ENCODE measurements around the gene COQ10B. TPM values are rescaled to one million over a fixed set of nuclear protein-coding genes. Genes with fewer than 3 reads are reported as not detected.
"Not testable (repeated sequence)": the region's sequence is repeated elsewhere in the genome, so short reads cannot be mapped to it uniquely, and the experiment has no call there.

Gene COQ10B
- total RNA-seq, 1 donor from 2014 or later, result 15.9 TPM

- no peak for TF ChIP-seq CTCF (IDR thresholded peaks at IDR 0.05; ENCODE audit: unreplicated experiment)
- Mint-ChIP-seq H3K27ac (no peak overlapping the region), H3K27me3 (ENCODE audit: low read depth) (no peaks in the 10 kb centered on the region), H3K9me3 (no peaks in the 10 kb centered on the region), H3K36me3 (no peaks in the 10 kb centered on the region), H3K4me1 (peaks cover 18% of the 10 kb centered on the region), H3K4me3 (no peak overlapping the region)
- DNase-seq (ENCODE audit: low spot score in 2 of 2, unreplicated experiment in 2 of 2), result no peak
These were observed 16.0 kb upstream of the COQ10B start for GRCh38 chr2:197437380-197437779.

- H3K27me3 Mint-ChIP-seq (ENCODE audit: low read depth), result no peaks in the 10 kb centered on the region
These were observed 10.5 kb upstream of the COQ10B start for GRCh38 chr2:197442857-197443256.

GRCh38 chr2:197445746-197446145 lies 7.6 kb upstream of the COQ10B start:
- no peak for TF ChIP-seq CTCF (IDR thresholded peaks at IDR 0.05; ENCODE audit: unreplicated experiment)
- Mint-ChIP-seq H3K4me3 (no peak overlapping the region), H3K9me3 (no peaks in the 10 kb centered on the region), H3K27ac (no peak overlapping the region), H3K27me3 (ENCODE audit: low read depth) (no peaks in the 10 kb centered on the region), H3K4me1 (no peaks in the 10 kb centered on the region), H3K36me3 (no peaks in the 10 kb centered on the region)
- no peak for DNase-seq (ENCODE audit: low spot score in 2 of 2, unreplicated experiment in 2 of 2)

More at GRCh38 chr2:197442857-197443256, 10.5 kb upstream of the COQ10B start:
- no peak for TF ChIP-seq CTCF (IDR thresholded peaks at IDR 0.05; ENCODE audit: unreplicated experiment)
- Mint-ChIP-seq H3K4me1 (no peaks in the 10 kb centered on the region), H3K27ac (no peak overlapping the region), H3K36me3 (no peaks in the 10 kb centered on the region), H3K9me3 (no peaks in the 10 kb centered on the region), H3K4me3 (no peak overlapping the region)
- no peak for DNase-seq (ENCODE audit: low spot score in 2 of 2, unreplicated experiment in 2 of 2)

- H3K36me3 Mint-ChIP-seq, result no peaks in the 10 kb centered on the region
- no peak overlapping the region for H3K27ac Mint-ChIP-seq
- no peak for DNase-seq (ENCODE audit: low spot score in 2 of 2, unreplicated experiment in 2 of 2)
- no peaks in the 10 kb centered on the region for H3K4me1 Mint-ChIP-seq
- TF ChIP-seq CTCF (IDR thresholded peaks at IDR 0.05; ENCODE audit: unreplicated experiment), result no peak
- H3K27me3 Mint-ChIP-seq (ENCODE audit: low read depth), result no peaks in the 10 kb centered on the region
- no peaks in the 10 kb centered on the region for H3K9me3 Mint-ChIP-seq
- H3K4me3 Mint-ChIP-seq, result no peak overlapping the region
These were observed 6.5 kb upstream of the COQ10B start for GRCh38 chr2:197446844-197447243.

GRCh38 chr2:197450465-197450864 lies 2.9 kb upstream of the COQ10B start:
- Mint-ChIP-seq H3K36me3 (no peaks in the 10 kb centered on the region), H3K27ac (no peak overlapping the region), H3K4me3 (no peak overlapping the region), H3K9me3 (no peaks in the 10 kb centered on the region), H3K27me3 (ENCODE audit: low read depth) (no peaks in the 10 kb centered on the region), H3K4me1 (peaks cover 15% of the 10 kb centered on the region)
- no peak for TF ChIP-seq CTCF (IDR thresholded peaks at IDR 0.05; ENCODE audit: unreplicated experiment)
- no peak for DNase-seq (ENCODE audit: low spot score in 2 of 2, unreplicated experiment in 2 of 2)

- not testable (repeated sequence) for H3K4me3 Mint-ChIP-seq, H3K27ac Mint-ChIP-seq
- peaks cover 15% of the 10 kb centered on the region for H3K4me1 Mint-ChIP-seq
These were observed 2.4 kb upstream of the COQ10B start for GRCh38 chr2:197450935-197451358.

More at GRCh38 chr2:197450935-197451358, 2.4 kb upstream of the COQ10B start:
- not testable (repeated sequence) for DNase-seq (ENCODE audit: low spot score in 2 of 2, unreplicated experiment in 2 of 2); H3K36me3 Mint-ChIP-seq; H3K9me3 Mint-ChIP-seq; H3K27me3 Mint-ChIP-seq (ENCODE audit: low read depth)
